Activated CD8-positive, alpha-beta memory T cell treated with anti-CD3 and anti-CD28 coated beads, Interleukin-2, amount 50 U/mL, for 4 hours (primary cell): ENCODE results near the gene RIPPLY2.
"Not testable (repeated sequence)": the region's sequence is repeated elsewhere in the genome, so short reads cannot be mapped to it uniquely, and the experiment has no call there.

ENCODE experiments used
- DNase-seq: peaks from one replicate; pipeline ENCODE4 v3.0.0-alpha.2; 2020

Gene RIPPLY2

GRCh38 chr6:83860782-83861495 is 7.8 kb downstream of the RIPPLY2 start:
- DNase-seq: no peak

- DNase-seq: no peak
Measured at GRCh38 chr6:83862776-83863471, 9.8 kb downstream of the RIPPLY2 start.

- DNase-seq: no peak
Measured at GRCh38 chr6:83867043-83867442, 13.9 kb downstream of the RIPPLY2 start.

GRCh38 chr6:83867527-83868161 is 14.5 kb downstream of the RIPPLY2 start:
- DNase-seq: no peak

GRCh38 chr6:83868639-83869038 is 15.5 kb downstream of the RIPPLY2 start:
- no peak for DNase-seq

GRCh38 chr6:83870649-83871048 is 17.5 kb downstream of the RIPPLY2 start:
- no peak for DNase-seq

GRCh38 chr6:83872386-83873118 is 19.4 kb downstream of the RIPPLY2 start:
- no peak for DNase-seq

GRCh38 chr6:83873869-83874268 is 20.7 kb downstream of the RIPPLY2 start:
- no peak for DNase-seq

- DNase-seq: no peak
Measured at GRCh38 chr6:83875843-83876242, 22.7 kb downstream of the RIPPLY2 start.

- DNase-seq: no peak
Measured at GRCh38 chr6:83878902-83879644, 25.9 kb downstream of the RIPPLY2 start.

GRCh38 chr6:83879746-83880145 is 26.6 kb downstream of the RIPPLY2 start:
- no peak for DNase-seq

- no peak for DNase-seq
Measured at GRCh38 chr6:83883240-83883639, 30.1 kb downstream of the RIPPLY2 start.

- no peak for DNase-seq
Measured at GRCh38 chr6:83884523-83884922, 31.4 kb downstream of the RIPPLY2 start.

- no peak for DNase-seq
Measured at GRCh38 chr6:83885984-83886383, 32.8 kb downstream of the RIPPLY2 start.

GRCh38 chr6:83889621-83890020 is 36.5 kb downstream of the RIPPLY2 start:
- no peak for DNase-seq

- no peak for DNase-seq
Measured at GRCh38 chr6:83890520-83890919, 37.4 kb downstream of the RIPPLY2 start.

GRCh38 chr6:83891586-83891985 is 38.4 kb downstream of the RIPPLY2 start:
- DNase-seq: no peak

GRCh38 chr6:83893024-83893423 is 39.9 kb downstream of the RIPPLY2 start:
- no peak for DNase-seq

GRCh38 chr6:83897094-83897493 is 43.9 kb downstream of the RIPPLY2 start:
- DNase-seq: not testable (repeated sequence)

GRCh38 chr6:83901624-83902023 is 48.5 kb downstream of the RIPPLY2 start:
- no peak for DNase-seq

GRCh38 chr6:83904395-83904794 is 51.2 kb downstream of the RIPPLY2 start:
- no peak for DNase-seq

- DNase-seq: no peak
Measured at GRCh38 chr6:83905648-83906047, 52.5 kb downstream of the RIPPLY2 start.
